ENCODE measurements around the gene PERCC1.

The PERCC1 gene

GRCh38 chr16:1430759-1431496, at the start of gene PERCC1:
Gene PERCC1, plus strand, starts transcription at chr16:1431078. Its CDS starts 1,516 bp downstream, at chr16:1432594.
- DNase-seq, result no peak

DNA sequence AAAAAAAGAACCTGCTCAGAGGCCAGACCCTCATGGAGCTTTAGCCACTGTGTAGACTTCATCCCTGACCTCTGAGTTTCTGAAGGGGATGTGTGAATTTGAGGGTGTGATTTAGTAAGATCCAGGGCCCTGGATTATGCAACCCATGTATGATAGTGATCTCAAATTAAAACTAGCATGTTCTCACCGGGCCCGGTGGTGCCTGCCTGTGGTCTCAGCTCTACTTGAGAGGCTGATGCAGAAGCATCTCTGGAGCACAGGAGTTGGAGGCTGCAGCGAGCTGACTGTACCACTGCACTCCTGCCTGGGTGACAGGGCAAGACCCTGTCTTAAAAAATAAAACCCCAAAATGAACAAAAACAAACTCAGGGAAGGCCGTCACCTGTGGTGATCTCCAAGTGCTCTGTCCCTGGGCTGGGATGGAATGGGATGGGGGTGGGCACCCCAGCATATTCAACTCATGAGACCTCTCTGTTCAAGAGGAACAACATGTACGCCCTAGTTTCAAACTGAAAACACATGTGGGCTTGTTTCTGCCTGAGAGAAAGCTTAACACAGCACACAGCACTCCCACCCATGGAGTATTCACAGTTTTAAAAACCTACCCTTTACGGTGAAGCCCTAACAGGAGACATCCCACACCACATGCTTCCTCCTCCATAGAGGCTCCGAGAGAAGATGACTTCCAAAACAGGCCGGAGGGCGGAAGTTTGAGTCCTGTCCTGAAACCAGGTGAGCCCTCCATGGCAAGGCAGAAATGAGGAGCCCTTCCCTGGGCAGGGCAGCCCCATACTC, 49.1 kb upstream of the PERCC1 start:
- DNase-seq, result no peak

GRCh38 chr16:1383556-1383955, 47.3 kb upstream of the PERCC1 start:
- no peak for DNase-seq

DNA sequence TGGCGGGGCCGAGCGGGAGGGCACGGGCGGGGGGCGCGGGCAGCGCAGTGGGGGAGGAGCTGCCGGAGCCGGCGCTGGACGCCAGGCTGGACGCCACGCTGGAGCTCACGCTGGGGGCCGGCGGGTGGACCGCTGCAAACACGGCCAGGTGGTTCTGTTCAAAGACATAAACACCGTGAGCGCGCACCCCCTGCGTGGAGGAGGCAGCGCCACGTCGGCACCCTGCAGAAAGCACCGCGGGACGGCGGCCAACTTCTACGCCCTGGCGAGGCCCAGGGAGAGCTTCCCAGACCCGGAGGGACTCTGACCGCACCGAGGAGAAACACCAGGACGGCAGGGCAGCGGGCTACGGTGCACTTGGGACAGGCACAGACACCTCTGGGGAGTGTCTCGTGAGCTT, 45.6 kb upstream of the PERCC1 start:
- no peak for DNase-seq

GRCh38 chr16:1387331-1387730, 43.5 kb upstream of the PERCC1 start:
- no peak for DNase-seq

DNA sequence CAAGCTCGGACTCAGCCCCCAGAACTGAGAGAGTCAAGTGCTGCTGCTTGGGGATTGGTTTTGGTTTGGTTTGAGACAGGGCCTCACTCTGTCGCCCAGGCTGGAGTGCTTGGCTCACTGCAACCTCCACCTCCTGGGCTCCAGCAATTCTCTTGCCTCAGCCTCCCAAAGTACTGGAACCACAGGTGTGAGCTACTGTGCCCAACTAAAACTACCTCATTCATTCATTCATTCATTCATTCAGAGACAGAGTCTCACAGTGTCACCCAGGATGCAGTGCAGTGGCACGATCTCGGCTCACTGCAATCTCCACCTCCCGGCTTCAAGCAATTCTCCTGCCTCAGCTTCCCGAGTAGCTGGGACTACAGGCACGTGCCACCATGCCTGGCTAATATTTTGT, 41.1 kb upstream of the PERCC1 start:
- DNase-seq, result no peak

DNA sequence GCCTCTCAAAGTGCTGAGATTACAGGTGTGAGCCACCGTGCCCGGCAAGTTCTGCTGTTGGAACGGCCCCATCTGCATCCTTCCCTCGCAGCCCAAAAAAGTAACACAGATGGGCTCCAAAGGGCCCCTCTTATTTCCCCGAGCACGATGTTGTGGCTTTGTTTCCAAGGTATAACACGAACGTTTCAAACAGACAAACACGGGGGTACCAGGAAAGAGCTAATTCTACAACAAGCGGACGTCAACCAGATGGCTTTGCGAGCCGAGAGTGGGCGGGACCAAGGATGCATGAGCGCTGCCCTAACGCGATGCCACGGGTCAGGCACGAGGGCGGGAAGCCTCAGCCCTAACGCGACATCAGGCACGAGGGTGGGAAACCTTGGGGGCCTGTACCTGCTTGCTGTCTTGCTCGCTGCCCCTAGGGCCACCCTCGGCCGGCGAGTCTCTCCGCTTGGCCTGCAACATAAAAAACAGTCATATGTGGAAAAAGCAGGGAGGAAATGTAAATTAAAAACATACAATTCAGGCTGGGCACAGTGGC, 40.6 kb upstream of the PERCC1 start:
- DNase-seq, result no peak

- no peak for DNase-seq
Measured at GRCh38 chr16:1392826-1393225, 38.1 kb upstream of the PERCC1 start.

GRCh38 chr16:1393613-1394176, 37.2 kb upstream of the PERCC1 start:
- DNase-seq, result no peak

GRCh38 chr16:1394367-1394951, 36.4 kb upstream of the PERCC1 start:
- DNase-seq, result no peak

- no peak for DNase-seq
Measured at GRCh38 chr16:1395444-1396031, 35.3 kb upstream of the PERCC1 start.

GRCh38 chr16:1397779-1398178, 33.1 kb upstream of the PERCC1 start:
- DNase-seq, result no peak

DNA sequence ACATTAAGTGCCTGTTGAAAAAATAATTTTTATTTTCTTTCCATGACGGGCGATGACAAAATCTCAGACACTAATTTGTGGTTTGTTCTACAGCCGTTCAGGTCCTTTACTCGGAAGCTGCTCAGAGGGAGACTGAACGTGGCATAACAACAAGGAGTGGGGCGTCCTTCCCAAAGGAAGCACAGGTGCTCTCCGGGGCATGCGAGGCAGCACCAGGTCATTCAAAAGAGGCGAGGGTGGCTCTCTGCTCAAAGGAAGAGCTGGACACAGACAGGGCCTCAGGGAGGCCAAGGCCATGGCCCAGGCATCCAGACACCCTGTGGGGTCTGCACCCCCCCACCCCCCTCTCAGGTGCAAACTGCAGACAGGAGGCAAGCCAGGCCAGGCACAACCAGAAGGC, 32.5 kb upstream of the PERCC1 start:
- DNase-seq, result no peak

DNA sequence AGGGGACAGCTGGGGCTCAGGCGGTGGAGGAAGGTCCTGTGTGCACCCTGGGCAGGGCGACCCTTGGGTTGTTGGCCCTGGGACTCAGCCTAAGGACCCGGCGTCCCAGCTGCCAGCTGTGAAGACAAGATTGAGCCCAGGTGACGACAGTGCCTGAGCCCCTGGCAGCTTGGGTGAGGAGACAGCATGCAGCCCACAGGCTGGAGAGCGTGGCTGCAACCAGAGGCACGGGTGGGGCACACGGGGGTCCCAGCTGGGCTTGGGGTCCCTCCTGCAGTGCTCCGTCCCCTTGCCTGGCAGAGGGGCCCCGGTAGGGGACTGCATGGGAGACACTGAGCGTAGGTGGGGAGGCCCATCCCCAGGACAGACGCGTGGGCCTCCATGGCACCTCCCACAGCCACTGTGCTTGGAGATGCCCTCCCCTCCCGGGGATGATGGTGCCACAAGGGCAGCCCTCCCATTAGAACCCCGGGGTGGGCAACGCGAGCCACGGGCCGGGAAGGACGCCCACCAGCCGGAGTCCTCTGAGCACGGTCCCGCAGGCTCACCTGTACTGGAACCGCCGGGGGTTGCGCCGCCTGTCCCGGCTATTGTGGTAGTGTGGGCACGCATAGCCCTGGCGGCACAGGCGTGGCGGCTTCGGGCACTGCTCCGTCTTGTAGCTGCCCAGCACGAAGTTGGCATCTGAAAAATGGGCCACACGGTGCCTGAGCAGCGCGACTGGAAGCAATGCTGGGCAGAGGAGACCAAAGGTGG, 31.9 kb upstream of the PERCC1 start:
- DNase-seq, result no peak

- DNase-seq, result no peak
Measured at GRCh38 chr16:1401061-1401757, 29.7 kb upstream of the PERCC1 start.

DNA sequence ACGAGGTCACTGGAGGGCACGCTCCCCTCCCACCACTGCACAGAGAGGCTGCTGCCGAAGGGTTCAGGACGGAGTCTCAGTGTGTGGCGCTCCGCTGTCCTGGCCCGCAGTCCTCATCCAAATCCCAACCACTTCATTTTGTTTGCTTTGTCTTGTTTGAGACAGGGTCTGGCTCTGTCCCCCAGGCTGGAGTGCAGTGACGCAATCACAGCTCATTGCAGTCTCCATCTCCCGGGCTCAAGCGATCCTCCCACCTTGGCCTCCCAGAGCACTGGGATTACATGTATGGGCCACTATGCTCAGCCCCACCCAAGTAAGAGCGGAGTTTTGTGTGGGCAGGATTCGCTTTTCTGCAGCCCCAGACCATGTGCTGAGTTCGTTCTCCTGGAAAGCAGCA, 29.1 kb upstream of the PERCC1 start:
- DNase-seq, result no peak

- DNase-seq, result no peak
Measured at GRCh38 chr16:1403036-1403435, 27.8 kb upstream of the PERCC1 start.

- DNase-seq, result no peak
Measured at GRCh38 chr16:1403733-1404132, 27.1 kb upstream of the PERCC1 start.

DNA sequence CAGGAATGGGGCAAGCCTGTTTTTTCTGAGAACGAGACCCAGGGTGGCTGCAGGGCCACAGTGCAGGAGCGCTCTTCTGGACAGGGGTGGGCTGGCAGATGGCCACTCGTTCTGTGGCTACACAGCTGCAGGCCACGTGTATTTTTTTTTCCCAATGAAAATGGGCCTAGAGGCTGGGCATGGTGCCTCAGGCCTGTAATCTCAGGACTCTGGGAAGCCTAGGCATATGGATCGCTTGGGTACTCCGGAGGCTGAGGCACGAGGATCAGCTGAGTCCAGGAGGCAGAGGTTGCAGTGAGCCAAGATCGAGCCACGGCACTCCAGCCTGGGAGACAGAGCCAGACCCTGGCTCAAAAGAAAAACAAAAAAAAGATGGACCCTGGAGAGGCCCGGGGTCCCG, 23.1 kb upstream of the PERCC1 start:
- no peak for DNase-seq

DNA sequence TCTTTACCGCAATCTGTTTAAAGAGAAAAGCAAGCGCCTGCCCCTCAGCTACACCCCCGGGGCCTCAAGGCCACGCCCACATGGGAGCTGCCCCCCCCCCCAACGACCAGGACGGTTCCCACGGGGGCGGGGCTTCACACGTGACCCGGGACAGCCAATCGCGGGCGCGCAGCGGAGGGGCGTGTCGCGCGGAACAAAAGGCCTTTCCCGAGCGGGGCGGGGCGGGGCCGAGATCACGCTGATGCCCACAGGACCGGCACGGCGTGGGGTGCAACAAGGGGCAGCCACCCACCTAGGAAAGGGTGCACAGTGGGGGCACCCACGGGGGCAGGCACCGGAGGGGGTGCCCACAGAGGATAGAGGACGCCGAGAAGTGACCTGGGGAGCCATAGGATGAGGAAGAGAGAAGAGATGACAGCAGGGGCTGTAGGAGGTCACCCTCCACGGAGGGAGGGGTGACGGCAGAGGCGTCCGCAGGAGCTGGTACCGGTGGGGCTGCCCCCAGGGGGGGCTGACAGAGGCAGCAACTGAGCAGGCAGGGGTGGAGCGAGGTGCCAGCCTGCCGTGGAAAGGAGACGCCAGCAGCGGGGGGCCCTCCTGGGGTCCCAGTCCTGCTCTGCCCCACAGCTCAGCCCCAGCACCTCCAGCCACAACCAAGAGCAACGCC, 22.6 kb upstream of the PERCC1 start:
- DNase-seq, result peak; percentile 78

DNA sequence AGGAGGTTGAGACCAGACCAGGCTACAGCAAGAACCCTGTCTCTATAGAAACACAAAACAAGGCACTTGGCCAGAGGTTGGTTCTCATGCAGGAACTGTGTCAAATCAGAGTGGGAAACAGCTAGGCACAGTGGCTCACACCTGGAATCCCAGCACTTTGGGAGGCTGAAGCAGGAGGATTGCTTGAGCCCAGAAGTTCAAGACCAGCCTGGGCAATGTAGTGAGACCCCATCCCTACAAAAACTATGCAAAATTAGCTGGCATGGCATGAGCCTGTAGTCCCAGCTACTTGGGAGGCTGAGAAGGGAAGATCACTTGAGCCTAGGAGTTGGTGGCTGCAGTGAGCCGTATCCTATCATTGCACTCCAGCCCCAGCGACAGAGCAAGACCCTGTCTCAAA, 18.0 kb upstream of the PERCC1 start:
- DNase-seq, result no peak
